Prostate gland (tissue), 2 donors: ENCODE measurements around the gene SCARF1. TPM values are rescaled to one million over a fixed set of nuclear protein-coding genes. Genes with fewer than 3 reads are reported as not detected.

Source experiments
- DNase-seq: peaks from one replicate; pipeline ENCODE4 v3.0.0-alpha.2; 2019; ENCODE audit warnings: low spot score
- H3K27ac ChIP-seq, 2 donors: fragments of 200-600 bp; sonication (generic); 2 replicates each; pipeline ENCODE4 v1.5.1; 2017 to 2019
- H3K27me3 ChIP-seq: fragments of 200-600 bp; sonication (generic); replicated peaks from 2 replicates; pipeline ENCODE4 v1.5.1; 2019; ENCODE audit not compliant: insufficient read depth
- H3K36me3 ChIP-seq, 2 donors: fragments of 200-600 bp; sonication (generic); 1 replicate in 1 of 2; 2 replicates in 1 of 2; pipeline versions ENCODE4 v1.5.1 to v1.8.1; 2017 to 2019
- H3K4me1 ChIP-seq: fragments of 200-600 bp; sonication (generic); replicated peaks from 2 replicates; pipeline ENCODE4 v1.5.1; 2019
- H3K4me3 ChIP-seq, 2 donors: fragments of 200-600 bp; sonication (generic); 2 replicates each; pipeline ENCODE4 v1.5.1; 2017 to 2019
- H3K9me3 ChIP-seq: fragments of 200-600 bp; sonication (generic); 2 replicates; pipeline ENCODE4 v1.5.1; 2017
- CTCF ChIP-seq, 4 experiments: fragments of 200-600 bp in 2 of 4; fragments of 450-650 bp in 2 of 4; sonication (generic) in 2 of 4; IDR thresholded peaks; 1 replicate in 3 of 4; 2 replicates in 1 of 4; pipeline ENCODE4 v1.5.1; 2016 to 2019; ENCODE audit warnings: antibody characterized with exemption in 4 of 4, mild to moderate bottlenecking in 2 of 4, moderate library complexity in 2 of 4
- POLR2A ChIP-seq: fragments of 450-650 bp; IDR thresholded peaks from one replicate; pipeline ENCODE4 v1.6.1; 2016; ENCODE audit warnings: antibody characterized with exemption, mild to moderate bottlenecking
- POLR2AphosphoS5 ChIP-seq: sonication (generic); formaldehyde crosslinking; IDR thresholded peaks from one replicate; pipeline ENCODE4 v1.6.1; 2017; ENCODE audit warnings: antibody characterized with exemption
- WGBS: methylation state at CpG from one replicate; pipeline ENCODE4 v1.1.5; 2018; 5-methylcytosine and 5-hydroxymethylcytosine counted together
- intact Hi-C: fragments of 100-400 bp; cut with DNase I; formaldehyde crosslinking; loops from one replicate; pipeline ENCODE4 v1.14.2; 2022
- total RNA-seq, 2 donors: library from RNA; depleted of rRNA; stranded (reverse); fragments of >200 nt; gene quantifications; one replicate each; pipeline ENCODE4 v1.1.0, GENCODE V29; 2016

SCARF1 gene
- total RNA-seq, 2 donors from 2014 or later: 11.0 to 14.5 TPM

- intact Hi-C loops: no loop called here
- Histone ChIP-seq H3K9me3 (no peaks in the 10 kb centered on the region), H3K4me3 (no peak overlapping the region), H3K36me3 (peaks cover 44 to 56% of the 10 kb centered on the region in 2 donors), H3K27me3 (no peaks in the 10 kb centered on the region), H3K27ac (no peak overlapping the region), H3K4me1 (peaks cover 8% of the 10 kb centered on the region)
- 79% methylated on average over 4 of the region's 4 CpGs for WGBS
- no peak for TF ChIP-seq POLR2AphosphoS5
- TF ChIP-seq POLR2A: no peak
- no peak for TF ChIP-seq CTCF (IDR thresholded peaks at IDR 0.05)
- no peak for DNase-seq
Observed at GRCh38 chr17:1651559-1651844, 6.0 kb upstream of the SCARF1 start.

GRCh38 chr17:1650731-1651558, 5.4 kb upstream of the SCARF1 start:
- TF ChIP-seq POLR2AphosphoS5 (no peak), CTCF (IDR thresholded peaks at IDR 0.05) (no peak), POLR2A (no peak)
- WGBS: 79% methylated on average over 22 of the region's 22 CpGs
- intact Hi-C loops: no loop called here
- H3K27me3 ChIP-seq: no peaks in the 10 kb centered on the region
- H3K4me1 ChIP-seq: peaks cover 8% of the 10 kb centered on the region
- H3K36me3 ChIP-seq: peaks cover 38 to 51% of the 10 kb centered on the region in 2 donors
- no peak for DNase-seq
- H3K9me3 ChIP-seq: no peaks in the 10 kb centered on the region
- H3K27ac ChIP-seq: peak overlapping the region; percentile 92 to 96
- H3K4me3 ChIP-seq: no peak overlapping the region

- WGBS: 14% methylated on average over 23 of the region's 23 CpGs
- Histone ChIP-seq H3K27me3 (no peaks in the 10 kb centered on the region), H3K4me1 (peaks cover 8% of the 10 kb centered on the region), H3K36me3 (peaks cover 33 to 43% of the 10 kb centered on the region in 2 donors), H3K4me3 (peak within 1 kb of the TSS; percentile 72 to 77), H3K27ac (peak within 1 kb of the TSS; percentile 92 to 96), H3K9me3 (no peaks in the 10 kb centered on the region)
- peak; percentile 53 for TF ChIP-seq POLR2A
- no peak for TF ChIP-seq CTCF (IDR thresholded peaks at IDR 0.05)
- TF ChIP-seq POLR2AphosphoS5: peak; percentile 83
- DNase-seq: peak; percentile 84
- intact Hi-C loops: loop anchor here (5.0 kb wide), 1 partner anchor 73 kb away; no protein-coding TSS in a partner anchor
Observed at GRCh38 chr17:1649844-1650501, 4.4 kb upstream of the SCARF1 start, which contains the start of gene RILP. Gene RILP, minus strand, starts transcription at chr17:1649866. Its CDS starts 62 bp downstream, at chr17:1649804.

GRCh38 chr17:1648963-1649843, 3.7 kb upstream of the SCARF1 start:
- Histone ChIP-seq H3K27me3 (no peaks in the 10 kb centered on the region), H3K4me3 (peak overlapping the region; percentile 72 to 77), H3K27ac (peak overlapping the region; percentile 92 to 96), H3K9me3 (no peaks in the 10 kb centered on the region), H3K4me1 (peaks cover 10% of the 10 kb centered on the region), H3K36me3 (peaks cover 26 to 36% of the 10 kb centered on the region in 2 donors)
- under 1% methylated on average over 47 of the region's 100 CpGs for WGBS
- TF ChIP-seq CTCF (IDR thresholded peaks at IDR 0.05) (peak in 2 of 4 experiments; percentile 88 to 94), POLR2AphosphoS5 (peak; percentile 41), POLR2A (peak; percentile 74)
- DNase-seq: peak; percentile 93
- intact Hi-C loops: loop anchor here (5.0 kb wide), 1 partner anchor 72 kb away; no protein-coding TSS in a partner anchor
